ENCODE measurements around the gene RSF1. TPM values are rescaled to one million over a fixed set of nuclear protein-coding genes. Genes with fewer than 3 reads are reported as not detected.
"Not testable (repeated sequence)": the region's sequence is repeated elsewhere in the genome, so short reads cannot be mapped to it uniquely, and the experiment has no call there.

Gene RSF1, protein sequence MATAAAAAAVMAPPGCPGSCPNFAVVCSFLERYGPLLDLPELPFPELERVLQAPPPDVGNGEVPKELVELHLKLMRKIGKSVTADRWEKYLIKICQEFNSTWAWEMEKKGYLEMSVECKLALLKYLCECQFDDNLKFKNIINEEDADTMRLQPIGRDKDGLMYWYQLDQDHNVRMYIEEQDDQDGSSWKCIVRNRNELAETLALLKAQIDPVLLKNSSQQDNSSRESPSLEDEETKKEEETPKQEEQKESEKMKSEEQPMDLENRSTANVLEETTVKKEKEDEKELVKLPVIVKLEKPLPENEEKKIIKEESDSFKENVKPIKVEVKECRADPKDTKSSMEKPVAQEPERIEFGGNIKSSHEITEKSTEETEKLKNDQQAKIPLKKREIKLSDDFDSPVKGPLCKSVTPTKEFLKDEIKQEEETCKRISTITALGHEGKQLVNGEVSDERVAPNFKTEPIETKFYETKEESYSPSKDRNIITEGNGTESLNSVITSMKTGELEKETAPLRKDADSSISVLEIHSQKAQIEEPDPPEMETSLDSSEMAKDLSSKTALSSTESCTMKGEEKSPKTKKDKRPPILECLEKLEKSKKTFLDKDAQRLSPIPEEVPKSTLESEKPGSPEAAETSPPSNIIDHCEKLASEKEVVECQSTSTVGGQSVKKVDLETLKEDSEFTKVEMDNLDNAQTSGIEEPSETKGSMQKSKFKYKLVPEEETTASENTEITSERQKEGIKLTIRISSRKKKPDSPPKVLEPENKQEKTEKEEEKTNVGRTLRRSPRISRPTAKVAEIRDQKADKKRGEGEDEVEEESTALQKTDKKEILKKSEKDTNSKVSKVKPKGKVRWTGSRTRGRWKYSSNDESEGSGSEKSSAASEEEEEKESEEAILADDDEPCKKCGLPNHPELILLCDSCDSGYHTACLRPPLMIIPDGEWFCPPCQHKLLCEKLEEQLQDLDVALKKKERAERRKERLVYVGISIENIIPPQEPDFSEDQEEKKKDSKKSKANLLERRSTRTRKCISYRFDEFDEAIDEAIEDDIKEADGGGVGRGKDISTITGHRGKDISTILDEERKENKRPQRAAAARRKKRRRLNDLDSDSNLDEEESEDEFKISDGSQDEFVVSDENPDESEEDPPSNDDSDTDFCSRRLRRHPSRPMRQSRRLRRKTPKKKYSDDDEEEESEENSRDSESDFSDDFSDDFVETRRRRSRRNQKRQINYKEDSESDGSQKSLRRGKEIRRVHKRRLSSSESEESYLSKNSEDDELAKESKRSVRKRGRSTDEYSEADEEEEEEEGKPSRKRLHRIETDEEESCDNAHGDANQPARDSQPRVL (N-terminal part only)
- 20.4 TPM for polyA plus RNA-seq (2012; ENCODE audit: low read depth, missing spikeins)

DNA sequence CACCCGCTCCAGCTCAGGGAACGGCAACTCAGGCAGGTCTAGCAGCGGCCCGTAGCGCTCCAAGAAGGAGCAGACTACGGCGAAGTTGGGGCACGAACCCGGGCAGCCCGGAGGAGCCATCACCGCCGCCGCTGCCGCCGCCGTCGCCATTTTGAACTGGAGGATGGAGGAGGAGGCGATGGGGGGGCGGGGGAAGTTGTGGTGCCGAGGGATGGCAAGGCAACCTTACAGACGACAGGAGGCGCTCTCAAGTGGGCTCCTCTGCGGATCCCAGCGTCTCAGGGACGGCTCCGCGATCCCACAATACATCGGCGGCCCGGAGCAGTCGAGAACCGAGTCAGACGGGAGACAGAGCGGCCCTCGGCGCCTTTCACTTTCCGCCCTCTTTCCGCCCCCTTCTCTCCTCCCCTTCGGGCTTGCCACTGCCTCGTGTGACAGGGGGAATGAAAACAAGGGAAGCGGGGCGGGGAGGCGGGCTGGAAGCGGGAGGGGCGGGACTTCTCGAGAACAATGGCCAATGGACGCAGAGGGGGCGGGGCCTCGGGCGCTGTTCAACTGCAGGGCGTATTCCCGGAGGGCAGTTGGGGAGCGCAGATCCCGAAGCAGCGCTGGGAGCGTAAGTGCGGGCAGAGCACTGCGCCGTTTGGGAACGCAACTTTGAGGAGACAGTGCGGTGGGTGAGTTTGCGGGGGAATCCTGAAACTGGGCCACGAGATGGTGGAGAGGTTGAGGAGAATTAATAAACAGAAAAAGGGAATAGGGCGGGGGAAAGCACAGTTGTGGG lies at the start of gene RSF1, which contains the start of gene AAMDC:
Gene RSF1 (minus strand): TSS at position 158 of the 784 bp plus-strand sequence. CDS start 8 bp downstream, at position 150.
Gene AAMDC (plus strand): TSS at position 580 of the 784 bp plus-strand sequence. CDS start 21,353 bp downstream, outside the sequence.
- DNase-seq (ENCODE audit: insufficient read length, low spot score), result peak; percentile 81
- FAIRE-seq, result peak; percentile 88
- peak; percentile 79 for TF ChIP-seq TAF1 (IDR thresholded peaks at IDR 0.05; ENCODE audit: low read depth, low read length)
- TF ChIP-seq SPI1 (IDR thresholded peaks at IDR 0.05; ENCODE audit: low read depth, low read length), result no peak
- no peak for TF ChIP-seq PAX5 (IDR thresholded peaks at IDR 0.05; ENCODE audit: insufficient read depth, low read length, severe bottlenecking)
- TF ChIP-seq POU2F2 (IDR thresholded peaks at IDR 0.05; ENCODE audit: low read depth, low read length), result no peak; the same call in 1 of the 2 replicates
- TF ChIP-seq POLR2A (IDR thresholded peaks at IDR 0.05; ENCODE audit: low read depth, low read length), result no peak
- no peak for TF ChIP-seq POLR2AphosphoS5 (IDR thresholded peaks at IDR 0.05; ENCODE audit: low read depth, low read length)

DNA sequence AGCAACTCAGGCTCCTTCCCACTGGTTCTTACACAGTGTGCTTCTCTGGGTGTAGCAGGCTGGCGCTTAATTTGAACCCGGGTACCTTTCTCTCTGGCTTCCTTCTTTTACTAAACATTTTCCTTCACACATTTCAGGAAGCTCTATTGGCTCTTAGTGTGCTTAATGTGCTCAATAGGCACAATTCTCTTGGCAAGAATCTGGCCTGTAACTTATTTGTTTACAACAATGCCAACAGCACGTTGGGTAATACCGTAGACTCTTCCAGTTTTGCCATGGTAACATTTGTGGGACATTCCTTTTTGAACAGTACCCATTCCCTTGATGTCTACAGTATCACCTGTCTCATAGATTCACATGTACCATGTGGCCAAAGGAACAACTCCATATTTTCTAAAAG lies 48.2 kb upstream of the RSF1 start:
- DNase-seq (ENCODE audit: insufficient read length, low spot score) (no peak), FAIRE-seq (peak; percentile 13)
- TF ChIP-seq SPI1 (IDR thresholded peaks at IDR 0.05; ENCODE audit: low read depth, low read length) (no peak), POU2F2 (IDR thresholded peaks at IDR 0.05; ENCODE audit: low read depth, low read length) (no peak), TAF1 (IDR thresholded peaks at IDR 0.05; ENCODE audit: low read depth, low read length) (no peak), PAX5 (IDR thresholded peaks at IDR 0.05; ENCODE audit: insufficient read depth, low read length, severe bottlenecking) (no peak), POLR2AphosphoS5 (IDR thresholded peaks at IDR 0.05; ENCODE audit: low read depth, low read length) (no peak), POLR2A (IDR thresholded peaks at IDR 0.05; ENCODE audit: low read depth, low read length) (no peak)

DNA sequence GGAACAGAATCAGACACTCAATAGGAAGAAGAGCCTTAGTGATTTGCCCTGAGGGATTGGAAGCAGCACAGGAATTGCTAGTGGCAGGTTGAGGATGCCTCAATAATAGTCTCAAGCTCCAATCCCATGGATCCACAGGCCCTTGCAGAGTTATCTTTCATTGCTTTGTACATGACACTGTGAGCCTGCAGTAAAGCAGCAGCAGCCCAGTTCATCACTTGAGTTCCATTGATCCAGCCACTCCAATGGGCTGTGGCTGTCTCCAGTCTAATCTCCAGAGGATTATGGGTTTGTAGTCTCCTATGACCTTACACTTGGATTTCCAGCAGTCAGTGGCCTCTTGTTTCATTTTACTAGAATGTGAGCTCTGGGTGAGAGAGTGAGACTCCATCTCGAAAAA lies 45.8 kb upstream of the RSF1 start:
- DNase-seq (ENCODE audit: insufficient read length, low spot score), result no peak
- TF ChIP-seq PAX5 (IDR thresholded peaks at IDR 0.05; ENCODE audit: insufficient read depth, low read length, severe bottlenecking) (no peak), SPI1 (IDR thresholded peaks at IDR 0.05; ENCODE audit: low read depth, low read length) (no peak), TAF1 (IDR thresholded peaks at IDR 0.05; ENCODE audit: low read depth, low read length) (no peak), POLR2AphosphoS5 (IDR thresholded peaks at IDR 0.05; ENCODE audit: low read depth, low read length) (no peak), POLR2A (IDR thresholded peaks at IDR 0.05; ENCODE audit: low read depth, low read length) (no peak), POU2F2 (IDR thresholded peaks at IDR 0.05; ENCODE audit: low read depth, low read length) (no peak)
- no peak for FAIRE-seq

DNA sequence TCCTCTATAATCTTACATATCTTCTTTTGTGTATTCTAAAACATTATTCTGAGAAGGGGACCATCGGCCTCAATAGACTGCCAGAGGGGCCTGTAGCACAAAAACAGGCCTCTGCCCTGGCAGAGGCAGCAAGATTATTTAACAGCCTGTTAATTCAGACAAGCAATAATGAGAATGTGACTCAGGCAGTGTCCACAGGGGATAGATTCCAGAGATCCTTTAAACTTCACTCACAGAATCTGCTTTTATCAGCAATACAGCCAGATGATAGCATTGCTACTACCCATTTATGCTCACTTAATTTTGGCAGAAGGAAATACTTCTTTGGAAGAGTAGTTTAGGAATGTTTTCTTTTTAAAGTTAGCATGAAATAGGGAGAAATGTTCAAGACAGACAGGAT lies 45.3 kb upstream of the RSF1 start:
- DNase-seq (ENCODE audit: insufficient read length, low spot score) (no peak), FAIRE-seq (no peak)
- no peak for TF ChIP-seq POLR2AphosphoS5 (IDR thresholded peaks at IDR 0.05; ENCODE audit: low read depth, low read length)
- TF ChIP-seq PAX5 (IDR thresholded peaks at IDR 0.05; ENCODE audit: insufficient read depth, low read length, severe bottlenecking), result no peak
- no peak for TF ChIP-seq TAF1 (IDR thresholded peaks at IDR 0.05; ENCODE audit: low read depth, low read length)
- TF ChIP-seq SPI1 (IDR thresholded peaks at IDR 0.05; ENCODE audit: low read depth, low read length), result no peak
- no peak for TF ChIP-seq POU2F2 (IDR thresholded peaks at IDR 0.05; ENCODE audit: low read depth, low read length)
- TF ChIP-seq POLR2A (IDR thresholded peaks at IDR 0.05; ENCODE audit: low read depth, low read length), result no peak

DNA sequence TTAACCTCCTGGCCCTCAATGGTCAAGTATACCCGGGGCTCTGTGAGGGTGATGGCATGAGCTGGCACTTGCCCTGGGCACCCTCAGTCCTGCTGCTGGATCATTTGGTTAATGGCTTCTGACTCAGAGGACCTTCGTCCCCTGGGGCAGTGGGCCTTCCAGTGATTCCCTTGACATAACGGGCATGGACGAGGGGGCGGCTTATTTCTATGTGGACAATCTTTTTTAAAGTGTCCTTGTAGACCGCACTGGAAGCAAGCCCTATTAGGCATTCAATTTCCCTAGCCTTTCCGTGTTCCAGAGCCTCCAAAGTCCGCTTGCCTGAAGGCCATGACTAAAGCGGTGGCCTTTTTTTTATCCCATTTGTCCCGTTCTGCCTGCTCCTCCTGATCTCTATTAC lies 40.9 kb upstream of the RSF1 start:
- FAIRE-seq; DNase-seq (ENCODE audit: insufficient read length, low spot score): not testable (repeated sequence)

DNA sequence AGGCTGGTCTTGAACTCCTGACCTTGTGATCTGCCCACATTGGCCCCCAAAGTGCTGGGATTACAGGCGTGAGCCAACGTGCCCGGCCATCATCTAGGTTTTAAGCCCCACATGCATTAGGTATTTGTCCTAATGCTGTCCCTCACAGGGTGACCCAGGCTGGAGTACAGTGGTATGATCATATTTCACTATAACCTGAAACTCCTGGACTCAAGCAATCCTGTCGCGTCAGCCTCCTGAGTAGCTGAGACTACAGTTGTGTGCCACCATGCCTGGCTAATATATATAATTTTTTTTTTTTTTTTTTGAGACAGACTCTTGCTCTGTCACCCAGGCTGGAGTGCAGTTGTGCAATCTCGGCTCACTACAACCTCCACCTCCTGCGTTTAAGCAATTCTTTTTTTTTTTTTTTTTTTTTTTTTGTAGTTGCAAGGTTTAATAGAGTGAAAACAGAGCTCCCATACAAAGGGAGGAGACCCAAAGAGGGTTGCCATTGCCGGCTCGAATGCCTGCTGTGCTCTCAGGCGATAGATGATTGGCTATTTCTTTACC lies 37.5 kb upstream of the RSF1 start:
- not testable (repeated sequence) for DNase-seq (ENCODE audit: insufficient read length, low spot score); FAIRE-seq

DNA sequence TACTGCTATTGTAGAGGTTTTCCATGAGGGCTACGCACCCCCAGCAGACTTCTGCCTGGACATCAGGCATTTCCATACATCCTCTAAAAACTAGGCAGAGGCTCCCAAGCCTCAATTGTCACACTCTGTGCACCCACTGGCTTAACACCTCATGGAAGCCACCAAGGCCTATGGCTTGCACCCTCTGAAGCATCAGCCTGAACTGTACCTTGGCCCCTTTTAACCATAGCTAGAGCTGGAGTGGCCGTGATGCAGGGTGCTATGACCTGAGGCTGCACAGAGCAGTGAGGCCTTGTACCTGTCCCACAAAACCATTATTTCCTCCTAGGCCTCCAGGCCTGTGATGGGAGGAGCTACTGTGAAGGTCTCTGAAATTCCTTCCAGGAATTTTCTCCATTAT lies 34.3 kb upstream of the RSF1 start:
- TF ChIP-seq POU2F2 (IDR thresholded peaks at IDR 0.05; ENCODE audit: low read depth, low read length) (no peak), SPI1 (IDR thresholded peaks at IDR 0.05; ENCODE audit: low read depth, low read length) (no peak), PAX5 (IDR thresholded peaks at IDR 0.05; ENCODE audit: insufficient read depth, low read length, severe bottlenecking) (no peak), TAF1 (IDR thresholded peaks at IDR 0.05; ENCODE audit: low read depth, low read length) (no peak), POLR2AphosphoS5 (IDR thresholded peaks at IDR 0.05; ENCODE audit: low read depth, low read length) (no peak), POLR2A (IDR thresholded peaks at IDR 0.05; ENCODE audit: low read depth, low read length) (no peak)
- DNase-seq (ENCODE audit: insufficient read length, low spot score) (no peak), FAIRE-seq (no peak)

DNA sequence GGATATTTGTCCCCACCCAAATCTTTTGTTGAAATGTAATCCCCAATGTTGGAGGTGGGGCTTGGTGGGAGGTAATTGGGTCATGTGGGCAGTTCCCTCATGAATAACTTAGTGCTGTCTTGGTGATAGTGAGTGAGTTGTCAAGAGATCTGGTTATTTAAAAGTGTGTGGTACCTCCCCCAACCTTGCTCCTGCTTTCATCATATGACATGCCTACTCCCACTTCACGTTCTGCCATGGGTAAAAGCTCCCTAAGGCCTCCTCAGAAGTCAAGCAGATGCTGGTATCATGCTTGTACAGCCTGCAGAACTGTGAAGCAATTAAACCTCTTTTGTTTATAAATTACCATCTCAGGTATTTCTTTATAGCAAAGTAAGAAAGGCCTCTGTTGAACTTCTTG lies 31.0 kb upstream of the RSF1 start:
- FAIRE-seq (no peak), DNase-seq (ENCODE audit: insufficient read length, low spot score) (no peak)

DNA sequence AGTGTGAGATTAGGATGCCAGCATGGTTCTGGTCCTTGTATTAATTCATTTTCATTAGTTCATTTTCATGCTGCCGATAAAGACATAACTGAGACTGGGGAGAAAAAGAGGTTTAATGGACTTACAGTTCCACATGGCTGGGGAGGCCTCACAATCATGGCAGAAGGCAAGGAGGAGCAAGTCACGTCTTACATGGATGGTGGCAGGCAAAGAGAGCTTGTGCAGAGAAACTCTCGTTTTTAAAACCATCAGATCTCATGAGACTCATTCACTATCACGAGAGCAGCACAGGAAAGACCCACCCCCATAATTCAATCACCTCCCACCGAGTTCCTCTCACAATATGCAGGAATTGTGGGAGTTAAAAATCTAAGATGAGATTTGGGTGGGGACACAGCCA lies 23.2 kb upstream of the RSF1 start:
- DNase-seq (ENCODE audit: insufficient read length, low spot score); FAIRE-seq: not testable (repeated sequence)

More for the DNA sequence above, 31.0 kb upstream of the RSF1 start:
- TF ChIP-seq POLR2AphosphoS5 (IDR thresholded peaks at IDR 0.05; ENCODE audit: low read depth, low read length), result no peak
- TF ChIP-seq PAX5 (IDR thresholded peaks at IDR 0.05; ENCODE audit: insufficient read depth, low read length, severe bottlenecking), result no peak
- TF ChIP-seq POLR2A (IDR thresholded peaks at IDR 0.05; ENCODE audit: low read depth, low read length), result no peak
- no peak for TF ChIP-seq SPI1 (IDR thresholded peaks at IDR 0.05; ENCODE audit: low read depth, low read length)
- TF ChIP-seq POU2F2 (IDR thresholded peaks at IDR 0.05; ENCODE audit: low read depth, low read length), result no peak
- TF ChIP-seq TAF1 (IDR thresholded peaks at IDR 0.05; ENCODE audit: low read depth, low read length), result no peak

Data from GM12891 (cell line).